GM23248 (cell line): Measurements from ENCODE around the gene LSAMP. TPM values are rescaled to one million over a fixed set of nuclear protein-coding genes. Genes with fewer than 3 reads are reported as not detected.

Source experiments
- DNase-seq: peaks from one replicate; pipeline ENCODE4 v3.0.0-alpha.2; 2015
- H2AFZ ChIP-seq: fragments of 200-600 bp; sonication (generic); 2 replicates; pipeline ENCODE4 v1.6.1; 2016; ENCODE audit warnings: antibody characterized with exemption
- H3F3A ChIP-seq: fragments of 200-600 bp; sonication (generic); 2 replicates; pipeline ENCODE4 v1.6.1; 2016; ENCODE audit warnings: mild to moderate bottlenecking, antibody characterized with exemption, mixed run types; ENCODE audit not compliant: insufficient read depth
- H3K27ac ChIP-seq: fragments of 200-600 bp; sonication (generic); 2 replicates; pipeline ENCODE4 v1.5.1; 2016; ENCODE audit warnings: mild to moderate bottlenecking
- H3K27me3 ChIP-seq: fragments of 200-600 bp; sonication (generic); replicated peaks from 2 replicates; pipeline ENCODE4 v1.6.1; 2016; ENCODE audit warnings: mild to moderate bottlenecking; ENCODE audit not compliant: insufficient read depth
- H3K36me3 ChIP-seq: fragments of 200-600 bp; sonication (generic); 2 replicates; pipeline ENCODE4 v1.6.1; 2016; ENCODE audit warnings: low read depth, mild to moderate bottlenecking
- H3K4me1 ChIP-seq: fragments of 200-600 bp; sonication (generic); 2 replicates; pipeline ENCODE4 v1.6.1; 2016; ENCODE audit warnings: mild to moderate bottlenecking; ENCODE audit not compliant: insufficient read depth
- H3K4me2 ChIP-seq: fragments of 200-600 bp; sonication (generic); one replicate; pipeline ENCODE4 v1.6.1; 2016; ENCODE audit warnings: mild to moderate bottlenecking; ENCODE audit not compliant: unreplicated experiment
- H3K4me3 ChIP-seq: fragments of 200-600 bp; sonication (generic); 2 replicates; pipeline ENCODE4 v1.5.1; 2016; ENCODE audit warnings: mild to moderate bottlenecking
- H3K79me2 ChIP-seq: fragments of 200-600 bp; sonication (generic); 2 replicates; pipeline ENCODE4 v1.6.1; 2016; ENCODE audit warnings: mild to moderate bottlenecking; ENCODE audit not compliant: insufficient read depth
- H3K9ac ChIP-seq: fragments of 200-600 bp; sonication (generic); 2 replicates; pipeline ENCODE4 v1.6.1; 2016; ENCODE audit warnings: mild to moderate bottlenecking
- H3K9me2 ChIP-seq: fragments of 200-600 bp; sonication (generic); 2 replicates; pipeline ENCODE4 v1.6.1; 2016; ENCODE audit warnings: mixed run types, mild to moderate bottlenecking, moderate library complexity; ENCODE audit not compliant: insufficient read depth
- H3K9me3 ChIP-seq: fragments of 200-600 bp; sonication (generic); one replicate; pipeline ENCODE4 v1.6.1; 2017; ENCODE audit warnings: low read depth
- H4K20me1 ChIP-seq: fragments of 200-600 bp; sonication (generic); 2 replicates; pipeline ENCODE4 v1.6.0; 2016; ENCODE audit not compliant: insufficient read depth
- EZH2 ChIP-seq: fragments of 200-600 bp; sonication (generic); IDR thresholded peaks from 2 replicates; pipeline ENCODE4 v1.6.1; 2018; ENCODE audit warnings: antibody characterized with exemption, mild to moderate bottlenecking; ENCODE audit not compliant: insufficient read depth, poor library complexity, severe bottlenecking
- EZH2phosphoT487 ChIP-seq: fragments of 200-600 bp; sonication (generic); IDR thresholded peaks from 2 replicates; pipeline ENCODE4 v1.6.1; 2018; ENCODE audit warnings: antibody characterized with exemption, moderate library complexity, mild to moderate bottlenecking, low read depth; ENCODE audit not compliant: insufficient read depth
- WGBS, 2 experiments: methylation state at CpG; one replicate each; pipeline ENCODE4 v1.1.6; 2015 to 2017; ENCODE audit warnings: low lambda C conversion rate in 2 of 2, low coverage in 1 of 2; ENCODE audit errors: missing lambda C conversion rate in 2 of 2; 5-methylcytosine and 5-hydroxymethylcytosine counted together
- in situ Hi-C: fragments of 300-500 bp; cut with MboI; formaldehyde crosslinking; loops from 2 replicates; pipeline ENCODE4 v1.15.0; 2020
- polyA plus RNA-seq: library from polyadenylated mRNA; unstranded; fragments of >200 nt; fragmentation: Nextera tagmentation; extraction: Ambion mirVana; gene quantifications from 2 replicates; pipeline ENCODE4 v1.2.1, GENCODE V29; 2016
- total RNA-seq: library from RNA; depleted of rRNA; stranded (reverse); fragments of >200 nt; shearing (Covaris generic); gene quantifications from 2 replicates; pipeline ENCODE4 v1.2.3, GENCODE V29; 2014

LSAMP gene
- total and polyA plus RNA-seq, 2 experiments from 2014 or later: 4.5 to 9.3 TPM

DNA sequence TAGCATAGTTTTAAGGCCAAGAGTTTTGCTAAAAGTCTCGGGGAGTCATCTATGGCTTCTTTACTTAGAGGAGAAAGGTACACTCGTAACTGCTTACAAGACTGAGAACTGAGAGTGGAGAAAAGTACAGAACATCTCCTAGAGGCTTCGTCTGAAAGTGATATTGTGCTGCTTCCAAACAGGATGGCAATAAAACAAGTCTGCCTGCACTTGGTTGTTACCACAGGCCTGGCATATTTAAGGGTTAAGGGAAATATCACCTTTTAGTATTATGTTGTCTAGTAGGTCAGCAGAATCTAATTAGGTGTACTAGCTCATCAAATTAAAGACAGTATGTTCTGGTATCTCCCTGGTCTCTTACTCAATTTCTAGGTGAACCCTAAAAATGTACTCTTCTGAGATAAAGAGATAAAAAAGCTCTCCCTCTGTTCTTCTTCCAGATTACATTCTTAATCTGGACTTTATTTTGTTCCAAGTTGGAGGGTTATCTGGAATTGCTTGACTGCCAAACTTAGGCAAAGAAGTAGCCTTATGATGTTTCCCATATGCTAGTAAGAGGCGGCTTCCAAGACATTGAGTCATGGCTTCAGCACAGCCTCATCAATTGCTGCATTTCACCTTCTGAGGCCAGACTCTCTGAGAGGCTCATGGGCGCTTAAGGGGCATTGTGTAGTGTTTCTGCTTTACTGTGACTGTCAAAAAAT is 181.3 kb downstream of the LSAMP start:
- peaks cover 13% of the 10 kb centered on the region for H3K4me1 ChIP-seq
- H3K79me2 ChIP-seq: no peaks in the 10 kb centered on the region
- H3K4me3 ChIP-seq: no peak overlapping the region
- H3K27me3 ChIP-seq: no peaks in the 10 kb centered on the region
- H3K9ac ChIP-seq: no peak overlapping the region
- H2AFZ ChIP-seq: no peak overlapping the region
- peak overlapping the region; percentile 26 for H3K4me2 ChIP-seq
- in situ Hi-C loops: no loop called here
- peak; percentile 81 for DNase-seq
- H3K9me3 ChIP-seq: no peaks in the 10 kb centered on the region
- TF ChIP-seq EZH2: no peak
- no peak for TF ChIP-seq EZH2phosphoT487
- peaks cover 21% of the 10 kb centered on the region for H3F3A ChIP-seq
- no peaks in the 10 kb centered on the region for H3K9me2 ChIP-seq
- H3K36me3 ChIP-seq: no peaks in the 10 kb centered on the region
- H3K27ac ChIP-seq: peak overlapping the region; percentile 33
- no peaks in the 10 kb centered on the region for H4K20me1 ChIP-seq
- WGBS, 2 experiments: 24 to 28% methylated on average over 5 of the region's 5 CpGs

DNA sequence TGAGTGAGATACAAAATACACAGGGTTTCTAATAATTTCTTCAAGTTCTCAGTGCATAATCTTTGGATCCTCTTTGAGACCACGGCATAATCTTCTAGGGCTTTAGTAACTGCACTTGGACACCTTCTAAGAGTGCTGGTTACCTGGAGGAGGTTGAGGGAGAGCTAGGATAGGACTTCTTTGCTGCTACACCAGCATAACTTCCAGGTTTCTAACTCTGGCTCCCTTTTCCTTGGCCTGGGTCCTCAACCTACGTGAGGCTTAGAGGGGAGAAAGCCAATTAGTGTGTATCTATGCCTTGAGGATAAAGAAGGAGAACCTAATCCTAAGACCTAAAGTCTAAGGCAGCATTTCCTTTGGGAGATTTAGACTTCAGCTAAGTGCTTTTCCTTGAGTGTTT is 184.8 kb downstream of the LSAMP start:
- in situ Hi-C loops: no loop called here
- Histone ChIP-seq H3K9me3 (no peaks in the 10 kb centered on the region), H3K4me3 (no peak overlapping the region), H2AFZ (no peak overlapping the region), H3K27ac (no peak overlapping the region), H3K27me3 (no peaks in the 10 kb centered on the region), H3K36me3 (no peaks in the 10 kb centered on the region), H3K4me2 (no peak overlapping the region), H3K4me1 (peaks cover 25% of the 10 kb centered on the region), H3K79me2 (no peaks in the 10 kb centered on the region), H4K20me1 (no peaks in the 10 kb centered on the region), H3K9ac (no peak overlapping the region), H3K9me2 (no peaks in the 10 kb centered on the region), H3F3A (peaks cover 34% of the 10 kb centered on the region)
- TF ChIP-seq EZH2 (no peak), EZH2phosphoT487 (no peak)
- WGBS, 2 experiments: 82 to 88% methylated on average over 2 of the region's 2 CpGs
- DNase-seq: no peak

DNA sequence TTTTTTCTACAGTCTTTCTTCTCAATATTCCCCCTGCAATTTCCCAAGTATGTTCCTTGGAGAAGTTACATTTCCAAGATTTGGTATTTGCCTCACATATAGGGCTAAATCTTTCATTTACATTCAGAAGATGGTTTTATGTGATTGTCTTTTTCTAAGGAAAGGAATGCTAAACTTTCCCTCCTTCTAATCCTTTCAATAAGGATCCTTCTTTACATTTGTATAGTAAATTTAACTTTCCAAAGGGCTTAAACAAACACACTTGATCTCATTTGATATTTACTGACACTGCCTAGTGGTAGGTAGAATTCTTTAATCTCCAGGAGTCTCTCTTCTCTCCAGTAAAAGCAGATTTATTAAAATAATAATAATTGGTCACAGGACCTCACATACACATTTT is 185.3 kb downstream of the LSAMP start:
- Histone ChIP-seq H3K27ac (no peak overlapping the region), H3K36me3 (no peaks in the 10 kb centered on the region), H3F3A (peaks cover 29% of the 10 kb centered on the region), H3K27me3 (no peaks in the 10 kb centered on the region), H2AFZ (no peak overlapping the region), H3K9me2 (no peaks in the 10 kb centered on the region), H3K4me1 (peaks cover 30% of the 10 kb centered on the region), H3K9ac (no peak overlapping the region), H3K79me2 (no peaks in the 10 kb centered on the region), H3K4me2 (no peak overlapping the region), H3K4me3 (no peak overlapping the region), H4K20me1 (no peaks in the 10 kb centered on the region), H3K9me3 (no peaks in the 10 kb centered on the region)
- no peak for TF ChIP-seq EZH2
- no peak for TF ChIP-seq EZH2phosphoT487
- DNase-seq: no peak
- in situ Hi-C loops: no loop called here

DNA sequence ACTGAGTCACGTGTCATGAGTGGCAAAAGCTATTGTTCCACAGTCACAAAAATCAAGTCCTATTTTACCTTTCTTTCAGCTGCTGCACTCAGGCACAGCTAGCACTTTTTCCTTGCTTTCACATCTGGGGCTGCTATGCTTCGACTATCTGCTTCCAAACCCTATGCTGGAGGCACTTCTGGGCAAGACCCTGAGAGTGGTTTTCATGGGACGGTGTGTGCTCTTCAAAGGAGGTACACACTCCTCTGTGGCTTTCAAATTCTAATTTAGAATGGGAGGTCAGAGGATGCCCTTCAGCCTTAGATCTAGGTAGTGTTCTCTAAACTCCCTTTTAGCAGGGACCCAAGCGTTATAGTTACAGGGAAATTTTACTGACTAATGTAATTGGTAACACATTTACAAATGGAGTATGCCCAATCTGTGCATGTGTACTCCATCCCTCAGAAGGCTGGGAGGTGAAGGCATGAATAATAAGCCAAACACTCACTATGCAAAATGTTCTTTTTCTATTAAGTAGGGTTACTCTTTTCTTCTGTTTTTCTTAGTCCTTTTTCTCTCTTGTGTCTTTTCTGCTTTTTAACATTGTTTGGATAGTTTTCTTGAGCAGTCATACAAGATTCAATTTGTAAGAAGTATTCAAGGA is 188.3 kb downstream of the LSAMP start:
- Histone ChIP-seq H3K4me2 (peak overlapping the region; percentile 59), H3K27me3 (no peaks in the 10 kb centered on the region), H3K9me2 (no peaks in the 10 kb centered on the region), H3K4me1 (peaks cover 27% of the 10 kb centered on the region), H2AFZ (0 out of 2 replicates have a peak overlapping the region, but pooled peaks have one; percentile 1), H3K4me3 (no peak overlapping the region), H3K9ac (no peak overlapping the region), H3K27ac (peak overlapping the region; percentile 13; the same call in 1 of the 2 replicates), H4K20me1 (no peaks in the 10 kb centered on the region), H3K9me3 (no peaks in the 10 kb centered on the region), H3F3A (peaks cover 14% of the 10 kb centered on the region; the same call in 1 of the 2 replicates), H3K79me2 (no peaks in the 10 kb centered on the region), H3K36me3 (no peaks in the 10 kb centered on the region)
- peak; percentile 72 for DNase-seq
- WGBS, 2 experiments: 32 to 33% methylated on average over 4 of the region's 4 CpGs
- in situ Hi-C loops: no loop called here
- no peak for TF ChIP-seq EZH2phosphoT487
- TF ChIP-seq EZH2: no peak
